HepG2 (cell line): ENCODE results near the gene C2orf78. TPM values are rescaled to one million over a fixed set of nuclear protein-coding genes. Genes with fewer than 3 reads are reported as not detected.

ENCODE experiments used
- CREB1 ChIP-seq, 2 experiments: fragments of 450-650 bp in 1 of 2; IDR thresholded peaks; 2 replicates each; pipeline ENCODE4 v1.6.1; 2016 to 2017; ENCODE audit warnings: control low read depth in 1 of 2, mild to moderate bottlenecking in 1 of 2, missing compliant biosample characterization in 1 of 2, missing genetic modification characterization in 1 of 2
- CREB3 ChIP-seq: sonication (generic); formaldehyde crosslinking; IDR thresholded peaks from 2 replicates; pipeline ENCODE4 v1.5.0; 2020; ENCODE audit warnings: missing genetic modification reagents
- CREM ChIP-seq, 2 experiments: sonication (generic) in 1 of 2; formaldehyde crosslinking in 1 of 2; IDR thresholded peaks; 2 replicates each; pipeline versions ENCODE4 v1.4.0 to v1.6.1; 2016 to 2020; ENCODE audit warnings: antibody characterized with exemption in 1 of 2, mild to moderate bottlenecking in 1 of 2, missing genetic modification reagents in 1 of 2
- FOXM1 ChIP-seq: sonication (generic); formaldehyde crosslinking; IDR thresholded peaks from 2 replicates; pipeline ENCODE4 v1.5.0; 2020; ENCODE audit warnings: missing genetic modification reagents
- HDAC2 ChIP-seq: sonication (generic); formaldehyde crosslinking; IDR thresholded peaks from 2 replicates; pipeline ENCODE4 v1.4.0; 2020; ENCODE audit warnings: missing genetic modification reagents
- HNF4A ChIP-seq: sonication (generic); formaldehyde crosslinking; IDR thresholded peaks from 2 replicates; pipeline ENCODE4 v1.4.0; 2020; ENCODE audit warnings: missing genetic modification reagents
- HNRNPK ChIP-seq: fragments of 200-400 bp; formaldehyde crosslinking; IDR thresholded peaks from 2 replicates; pipeline ENCODE4 v1.6.1; 2018; ENCODE audit warnings: low read length, low read depth, moderate library complexity, mild to moderate bottlenecking; ENCODE audit not compliant: poor library complexity, severe bottlenecking
- JDP2 ChIP-seq: sonication (generic); formaldehyde crosslinking; IDR thresholded peaks from 2 replicates; pipeline ENCODE4 v1.8.1; 2022; ENCODE audit warnings: missing genetic modification reagents, borderline replicate concordance
- KDM6A ChIP-seq: IDR thresholded peaks from 2 replicates; pipeline ENCODE4 v1.6.1; 2016; ENCODE audit warnings: low read depth
- RNF2 ChIP-seq: fragments of 450-650 bp; conservative IDR thresholded peaks from 2 replicates; pipeline ENCODE4 v1.6.1; 2016; ENCODE audit warnings: low read depth
- SNAPC2 ChIP-seq: sonication (generic); formaldehyde crosslinking; IDR thresholded peaks from 2 replicates; pipeline ENCODE4 v1.8.1; 2022; ENCODE audit warnings: mild to moderate bottlenecking, missing genetic modification reagents
- TP53 ChIP-seq: sonication (generic); formaldehyde crosslinking; conservative IDR thresholded peaks from 2 replicates; pipeline ENCODE4 v1.4.0; 2020; ENCODE audit warnings: missing genetic modification reagents
- ZC3H4 ChIP-seq: sonication (generic); formaldehyde crosslinking; IDR thresholded peaks from 2 replicates; pipeline ENCODE4 v1.4.0; 2020; ENCODE audit warnings: missing genetic modification reagents, borderline replicate concordance
- ZNF142 ChIP-seq: sonication (generic); formaldehyde crosslinking; IDR thresholded peaks from 2 replicates; pipeline ENCODE4 v1.4.0; 2020; ENCODE audit warnings: missing genetic modification reagents
- ZNF503 ChIP-seq: sonication (generic); formaldehyde crosslinking; IDR thresholded peaks from 2 replicates; pipeline ENCODE4 v1.4.0; 2020; ENCODE audit warnings: missing genetic modification reagents
- ZNF570 ChIP-seq: sonication (generic); formaldehyde crosslinking; IDR thresholded peaks from 2 replicates; pipeline ENCODE4 v1.4.0; 2020; ENCODE audit warnings: mild to moderate bottlenecking, missing genetic modification reagents, borderline replicate concordance
- ZSCAN22 ChIP-seq: sonication (generic); formaldehyde crosslinking; IDR thresholded peaks from 2 replicates; pipeline ENCODE4 v1.4.0; 2020; ENCODE audit warnings: mild to moderate bottlenecking, missing genetic modification reagents
- polyA plus RNA-seq, 8 experiments: library from polyadenylated mRNA; depleted of rRNA in 3 of 8; stranded (reverse) in 7 of 8; unstranded in 1 of 8; fragments of >200 nt; fragmentation: Illumina TruSeq in 4 of 8; extraction: Trizol in 4 of 8; gene quantifications; 2 replicates each; pipeline versions ENCODE4 v1.2.1 to v1.2.3, GENCODE V29; 2011 to 2016; ENCODE audit warnings: low read depth in 4 of 8, missing spikeins in 1 of 8, mixed read lengths in 1 of 8; ENCODE audit not compliant: insufficient read depth in 1 of 8
- total RNA-seq, 5 experiments: library from RNA; depleted of rRNA; stranded (reverse); fragments of >200 nt; fragmentation: Illumina TruSeq; extraction: Trizol; gene quantifications; 2 replicates each; pipeline ENCODE4 v1.2.3, GENCODE V29; 2016; ENCODE audit warnings: low read depth in 1 of 5

The C2orf78 gene
- total and polyA plus RNA-seq, 2 of the 13 experiments (the other 11 are each of a cell fraction or from before 2014, with no cell fraction given), result not detected

- no peak for TF ChIP-seq ZSCAN22
- no peak for TF ChIP-seq FOXM1 (CRISPR knock-in tag)
- TF ChIP-seq TP53 (CRISPR knock-in tag), result no peak
- TF ChIP-seq CREB3 (CRISPR knock-in tag), result no peak
- no peak for TF ChIP-seq KDM6A
- no peak for TF ChIP-seq HNRNPK
- no peak for TF ChIP-seq ZC3H4 (CRISPR knock-in tag)
- no peak for TF ChIP-seq RNF2
- no peak for TF ChIP-seq HNF4A (CRISPR knock-in tag)
- no peak for TF ChIP-seq ZNF570 (CRISPR knock-in tag)
- peak; percentile 90; the same call in 1 of the 2 replicates for TF ChIP-seq HDAC2 (CRISPR knock-in tag)
- TF ChIP-seq SNAPC2 (CRISPR knock-in tag), result no peak
- peak; percentile 67 for TF ChIP-seq CREB1 (IDR thresholded peaks at IDR 0.05)
- peak; percentile 92 for TF ChIP-seq CREB1 (CRISPR knock-in tag; IDR thresholded peaks at IDR 0.05)
- no peak; the same call in 1 of the 2 replicates for TF ChIP-seq JDP2
- no peak for TF ChIP-seq ZNF142
- peak; percentile 92 for TF ChIP-seq CREM (IDR thresholded peaks at IDR 0.05)
- TF ChIP-seq CREM (CRISPR knock-in tag; IDR thresholded peaks at IDR 0.05), result no peak; the same call in 1 of the 2 replicates
- peak; percentile 66; the same call in 1 of the 2 replicates for TF ChIP-seq ZNF503 (CRISPR knock-in tag)
Observed at GRCh38 chr2:73736855-73737779, 46.9 kb upstream of the C2orf78 start, which contains the start of gene TPRKB (continued).
